Measurements from ENCODE around the gene LYPD6B.
A peak's percentile ranks its signal among the peaks of the same experiment; 100 is the strongest.

LYPD6B gene

DNA sequence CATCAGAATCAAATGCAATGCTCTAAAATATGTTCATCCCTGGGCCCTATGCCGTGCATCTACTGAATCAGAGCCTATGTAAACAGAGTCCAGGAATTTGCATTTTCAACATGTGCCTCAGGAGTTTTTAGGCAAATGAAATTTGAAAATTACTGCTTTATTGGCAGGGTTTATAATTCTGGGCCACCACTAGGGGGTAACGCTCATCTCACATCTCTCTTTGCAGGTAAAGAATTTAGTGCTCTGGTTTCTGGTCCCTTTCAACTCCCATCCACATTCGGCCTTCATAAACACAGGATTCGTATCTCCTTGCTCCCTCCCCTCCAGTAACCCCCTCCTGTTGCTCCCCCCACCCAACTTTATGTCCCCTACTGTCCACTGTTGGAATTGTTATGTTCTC lies 49.3 kb downstream of the LYPD6B start:
- Histone ChIP-seq H2AFZ (ENCODE audit: low read length) (no peak overlapping the region), H3K9ac (ENCODE audit: low read length) (no peak overlapping the region), H3K4me1 (ENCODE audit: low read length) (no peaks in the 10 kb centered on the region), H3K36me3 (replicated peaks; ENCODE audit: insufficient read depth, low read length) (no peaks in the 10 kb centered on the region), H3K27me3 (replicated peaks; ENCODE audit: insufficient read depth, low read length) (no peaks in the 10 kb centered on the region), H4K20me1 (ENCODE audit: insufficient read depth, low read length) (no peaks in the 10 kb centered on the region), H3K27ac (ENCODE audit: low read length) (no peak overlapping the region), H3K9me2 (replicated peaks; ENCODE audit: insufficient read depth, low read length) (no peaks in the 10 kb centered on the region), H3K9me3 (replicated peaks; ENCODE audit: insufficient read depth, low read length) (no peaks in the 10 kb centered on the region), H3K4me3 (ENCODE audit: low read length) (no peak overlapping the region), H3K79me2 (ENCODE audit: low read length) (no peaks in the 10 kb centered on the region), H3K4me2 (ENCODE audit: low read depth, low read length) (no peak overlapping the region), H3F3A (ENCODE audit: insufficient read depth, low read length) (no peaks in the 10 kb centered on the region)
- DNase-seq, result no peak
- TF ChIP-seq, protein P1, sequence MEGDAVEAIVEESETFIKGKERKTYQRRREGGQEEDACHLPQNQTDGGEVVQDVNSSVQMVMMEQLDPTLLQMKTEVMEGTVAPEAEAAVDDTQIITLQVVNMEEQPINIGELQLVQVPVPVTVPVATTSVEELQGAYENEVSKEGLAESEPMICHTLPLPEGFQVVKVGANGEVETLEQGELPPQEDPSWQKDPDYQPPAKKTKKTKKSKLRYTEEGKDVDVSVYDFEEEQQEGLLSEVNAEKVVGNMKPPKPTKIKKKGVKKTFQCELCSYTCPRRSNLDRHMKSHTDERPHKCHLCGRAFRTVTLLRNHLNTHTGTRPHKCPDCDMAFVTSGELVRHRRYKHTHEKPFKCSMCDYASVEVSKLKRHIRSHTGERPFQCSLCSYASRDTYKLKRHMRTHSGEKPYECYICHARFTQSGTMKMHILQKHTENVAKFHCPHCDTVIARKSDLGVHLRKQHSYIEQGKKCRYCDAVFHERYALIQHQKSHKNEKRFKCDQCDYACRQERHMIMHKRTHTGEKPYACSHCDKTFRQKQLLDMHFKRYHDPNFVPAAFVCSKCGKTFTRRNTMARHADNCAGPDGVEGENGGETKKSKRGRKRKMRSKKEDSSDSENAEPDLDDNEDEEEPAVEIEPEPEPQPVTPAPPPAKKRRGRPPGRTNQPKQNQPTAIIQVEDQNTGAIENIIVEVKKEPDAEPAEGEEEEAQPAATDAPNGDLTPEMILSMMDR (IDR thresholded peaks at IDR 0.05; ENCODE audit: low read length), result peak; percentile 49
- no peak for TF ChIP-seq EZH2 (optimal IDR thresholded peaks at IDR 0.05; ENCODE audit: low read depth, low read length)

DNA sequence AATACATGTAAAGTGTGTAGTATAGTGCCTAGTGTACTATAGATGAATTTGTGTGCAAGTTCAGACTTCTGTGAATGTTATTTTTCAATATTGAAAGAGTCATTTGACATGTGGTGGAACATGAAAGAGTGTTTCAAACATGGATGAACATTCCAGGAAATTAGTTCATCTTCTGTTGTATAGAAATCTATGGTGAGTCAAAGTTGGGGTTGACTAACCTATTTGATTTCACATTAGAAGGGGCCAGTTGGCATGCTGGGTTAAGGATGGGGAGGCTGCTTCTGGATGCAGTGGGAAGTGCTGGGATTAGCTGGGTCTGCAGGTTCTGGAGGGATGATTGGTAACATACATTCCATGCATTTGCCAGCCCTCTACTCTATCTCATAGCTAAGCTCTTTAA lies 50.6 kb downstream of the LYPD6B start:
- H3K9me3 ChIP-seq (replicated peaks; ENCODE audit: insufficient read depth, low read length), result no peaks in the 10 kb centered on the region
- DNase-seq, result no peak
- no peak overlapping the region for H2AFZ ChIP-seq (ENCODE audit: low read length)
- no peak overlapping the region for H3K27ac ChIP-seq (ENCODE audit: low read length)
- H3F3A ChIP-seq (ENCODE audit: insufficient read depth, low read length), result no peaks in the 10 kb centered on the region
- H3K79me2 ChIP-seq (ENCODE audit: low read length), result no peaks in the 10 kb centered on the region
- TF ChIP-seq, protein P1 (IDR thresholded peaks at IDR 0.05; ENCODE audit: low read length), result no peak
- TF ChIP-seq EZH2 (optimal IDR thresholded peaks at IDR 0.05; ENCODE audit: low read depth, low read length), result no peak
- no peak for TF ChIP-seq EZH2phosphoT487 (IDR thresholded peaks at IDR 0.05; ENCODE audit: low read length)
- H3K9me2 ChIP-seq (replicated peaks; ENCODE audit: insufficient read depth, low read length), result no peaks in the 10 kb centered on the region; the same call in 1 of the 2 replicates
- H3K4me3 ChIP-seq (ENCODE audit: low read length), result no peak overlapping the region
- H3K4me1 ChIP-seq (ENCODE audit: low read length), result no peaks in the 10 kb centered on the region
- no peak overlapping the region for H3K4me2 ChIP-seq (ENCODE audit: low read depth, low read length)
- H3K9ac ChIP-seq (ENCODE audit: low read length), result no peak overlapping the region
- H3K36me3 ChIP-seq (replicated peaks; ENCODE audit: insufficient read depth, low read length), result no peaks in the 10 kb centered on the region
- H3K27me3 ChIP-seq (replicated peaks; ENCODE audit: insufficient read depth, low read length), result no peaks in the 10 kb centered on the region
- H4K20me1 ChIP-seq (ENCODE audit: insufficient read depth, low read length), result no peaks in the 10 kb centered on the region

DNA sequence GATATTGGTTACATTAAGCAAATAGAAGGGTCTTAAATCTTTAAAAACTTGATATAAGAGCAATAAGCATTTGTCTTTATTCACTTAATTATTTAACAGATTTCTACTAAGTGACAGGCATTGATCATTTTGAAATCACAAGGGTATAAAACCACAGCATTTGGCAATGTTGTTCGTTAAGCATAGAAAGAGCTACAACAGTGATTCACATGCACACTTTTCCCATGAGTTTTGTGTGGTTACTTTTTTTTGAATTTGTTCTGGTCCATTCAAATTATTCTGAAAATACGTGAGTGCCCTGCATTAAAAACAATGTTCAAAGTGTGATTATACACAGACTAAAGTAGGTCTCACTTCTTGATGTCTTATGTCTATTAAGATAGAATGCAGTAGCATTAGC lies 52.2 kb downstream of the LYPD6B start:
- Histone ChIP-seq H4K20me1 (ENCODE audit: insufficient read depth, low read length) (no peaks in the 10 kb centered on the region), H3K4me3 (ENCODE audit: low read length) (no peak overlapping the region), H3K9ac (ENCODE audit: low read length) (no peak overlapping the region), H2AFZ (ENCODE audit: low read length) (no peak overlapping the region), H3F3A (ENCODE audit: insufficient read depth, low read length) (no peaks in the 10 kb centered on the region), H3K4me2 (ENCODE audit: low read depth, low read length) (no peak overlapping the region), H3K36me3 (replicated peaks; ENCODE audit: insufficient read depth, low read length) (no peaks in the 10 kb centered on the region), H3K27me3 (replicated peaks; ENCODE audit: insufficient read depth, low read length) (no peaks in the 10 kb centered on the region), H3K9me3 (replicated peaks; ENCODE audit: insufficient read depth, low read length) (no peaks in the 10 kb centered on the region), H3K9me2 (replicated peaks; ENCODE audit: insufficient read depth, low read length) (no peaks in the 10 kb centered on the region; the same call in 1 of the 2 replicates), H3K27ac (ENCODE audit: low read length) (no peak overlapping the region), H3K79me2 (ENCODE audit: low read length) (no peaks in the 10 kb centered on the region), H3K4me1 (ENCODE audit: low read length) (no peaks in the 10 kb centered on the region)
- no peak for TF ChIP-seq EZH2phosphoT487 (IDR thresholded peaks at IDR 0.05; ENCODE audit: low read length)
- TF ChIP-seq EZH2 (optimal IDR thresholded peaks at IDR 0.05; ENCODE audit: low read depth, low read length), result no peak
- TF ChIP-seq, protein P1 (IDR thresholded peaks at IDR 0.05; ENCODE audit: low read length), result no peak
- no peak for DNase-seq
